Loucy (cell line): Measurements from ENCODE around the gene ZNF665.
"Not testable (repeated sequence)": the region's sequence is repeated elsewhere in the genome, so short reads cannot be mapped to it uniquely, and the experiment has no call there.

ENCODE experiments used
- H2AFZ ChIP-seq: fragments of 200-600 bp; sonication (generic); 2 replicates; pipeline ENCODE4 v1.6.0; 2016; ENCODE audit warnings: antibody characterized with exemption, mild to moderate bottlenecking, low read length, moderate library complexity
- H3F3A ChIP-seq: fragments of 200-600 bp; 2 replicates; pipeline ENCODE4 v1.6.0; 2016; ENCODE audit warnings: antibody characterized with exemption, low read depth, mild to moderate bottlenecking
- H3K27me3 ChIP-seq: fragments of 200-600 bp; sonication (generic); 2 replicates; pipeline ENCODE4 v1.6.1; 2014; ENCODE audit warnings: low read length, mild to moderate bottlenecking; ENCODE audit not compliant: insufficient read depth, poor library complexity, severe bottlenecking
- H3K36me3 ChIP-seq: fragments of 200-600 bp; sonication (generic); 2 replicates; pipeline ENCODE4 v1.6.1; 2016; ENCODE audit warnings: low read length; ENCODE audit not compliant: insufficient read depth
- H3K4me1 ChIP-seq: fragments of 200-600 bp; sonication (generic); 2 replicates; pipeline ENCODE4 v1.5.1; 2014; ENCODE audit warnings: low read length, mild to moderate bottlenecking; ENCODE audit not compliant: insufficient read depth, poor library complexity, severe bottlenecking
- H3K4me2 ChIP-seq: fragments of 200-600 bp; sonication (generic); 2 replicates; pipeline ENCODE4 v1.6.0; 2014; ENCODE audit warnings: antibody characterized with exemption, low read length, low read depth, mild to moderate bottlenecking; ENCODE audit not compliant: poor library complexity, severe bottlenecking
- H3K4me3 ChIP-seq: fragments of 200-600 bp; sonication (generic); 2 replicates; pipeline ENCODE4 v1.5.1; 2014; ENCODE audit warnings: low read length, mild to moderate bottlenecking, mixed read lengths; ENCODE audit not compliant: poor library complexity, severe bottlenecking
- H3K79me2 ChIP-seq: fragments of 200-600 bp; sonication (generic); 2 replicates; pipeline ENCODE4 v1.6.1; 2014; ENCODE audit warnings: low read length; ENCODE audit not compliant: insufficient read depth
- H3K9ac ChIP-seq: fragments of 200-600 bp; sonication (generic); 2 replicates; pipeline ENCODE4 v1.6.0; 2014; ENCODE audit warnings: mild to moderate bottlenecking, low read depth, low read length, moderate library complexity; ENCODE audit not compliant: poor library complexity, severe bottlenecking
- H3K9me2 ChIP-seq: fragments of 200-600 bp; sonication (generic); replicated peaks from 2 replicates; pipeline ENCODE4 v1.6.1; 2016; ENCODE audit warnings: low read depth, low read length, mixed read lengths
- H3K9me3 ChIP-seq: fragments of 200-600 bp; sonication (generic); 2 replicates; pipeline ENCODE4 v1.6.1; 2014; ENCODE audit warnings: mild to moderate bottlenecking, antibody characterized with exemption, low read length, low read depth; ENCODE audit not compliant: insufficient read depth
- H4K20me1 ChIP-seq: fragments of 200-600 bp; sonication (generic); 2 replicates; pipeline ENCODE4 v1.6.0; 2014; ENCODE audit warnings: antibody characterized with exemption, low read length, mild to moderate bottlenecking; ENCODE audit not compliant: insufficient read depth, poor library complexity, severe bottlenecking
- EZH2phosphoT487 ChIP-seq: fragments of 200-600 bp; IDR thresholded peaks from 2 replicates; pipeline ENCODE4 v1.6.1; 2018; ENCODE audit warnings: antibody characterized with exemption, mild to moderate bottlenecking, moderate library complexity, borderline replicate concordance
- TF ChIP-seq, protein P1 (sequence below): fragments of 200-600 bp; sonication (generic); conservative IDR thresholded peaks from 2 replicates; pipeline ENCODE4 v1.5.1; 2014; ENCODE audit warnings: mild to moderate bottlenecking, antibody characterized with exemption, low read length

The ZNF665 gene

DNA sequence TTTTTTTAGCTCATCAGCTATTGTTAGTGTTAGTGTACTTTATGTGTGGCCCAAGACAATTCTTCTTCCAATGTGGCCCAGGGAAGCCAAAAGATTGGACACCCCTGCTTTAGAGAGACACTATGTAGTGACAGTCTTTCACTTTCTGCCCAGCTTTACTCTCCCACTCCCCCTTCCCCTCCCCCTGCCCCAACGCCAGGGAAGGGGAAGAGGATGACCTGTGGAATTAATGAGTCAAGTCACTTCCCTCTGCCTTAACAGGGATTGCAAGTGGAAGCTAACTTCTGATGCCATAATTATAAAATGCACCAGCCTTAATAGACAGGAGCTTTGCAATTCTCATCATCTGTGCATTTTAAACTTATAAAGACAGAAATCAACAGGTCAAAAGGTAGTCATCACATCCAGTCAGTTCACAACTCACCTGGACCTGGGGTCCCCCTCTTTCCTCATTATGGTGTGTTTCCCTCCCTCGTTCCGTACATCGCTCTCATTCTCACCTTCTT lies 62.0 kb downstream of the ZNF665 start:
- Histone ChIP-seq H3K9ac (no peak overlapping the region), H3F3A (no peaks in the 10 kb centered on the region), H3K27me3 (no peaks in the 10 kb centered on the region), H4K20me1 (no peaks in the 10 kb centered on the region), H3K9me2 (no peaks in the 10 kb centered on the region), H2AFZ (no peak overlapping the region), H3K4me3 (peak overlapping the region; percentile 78), H3K9me3 (no peaks in the 10 kb centered on the region), H3K4me2 (peak overlapping the region; percentile 69), H3K79me2 (peaks cover 11% of the 10 kb centered on the region; the same call in 1 of the 2 replicates), H3K4me1 (no peaks in the 10 kb centered on the region), H3K36me3 (no peaks in the 10 kb centered on the region)
- no peak for TF ChIP-seq EZH2phosphoT487
- TF ChIP-seq, protein P1, sequence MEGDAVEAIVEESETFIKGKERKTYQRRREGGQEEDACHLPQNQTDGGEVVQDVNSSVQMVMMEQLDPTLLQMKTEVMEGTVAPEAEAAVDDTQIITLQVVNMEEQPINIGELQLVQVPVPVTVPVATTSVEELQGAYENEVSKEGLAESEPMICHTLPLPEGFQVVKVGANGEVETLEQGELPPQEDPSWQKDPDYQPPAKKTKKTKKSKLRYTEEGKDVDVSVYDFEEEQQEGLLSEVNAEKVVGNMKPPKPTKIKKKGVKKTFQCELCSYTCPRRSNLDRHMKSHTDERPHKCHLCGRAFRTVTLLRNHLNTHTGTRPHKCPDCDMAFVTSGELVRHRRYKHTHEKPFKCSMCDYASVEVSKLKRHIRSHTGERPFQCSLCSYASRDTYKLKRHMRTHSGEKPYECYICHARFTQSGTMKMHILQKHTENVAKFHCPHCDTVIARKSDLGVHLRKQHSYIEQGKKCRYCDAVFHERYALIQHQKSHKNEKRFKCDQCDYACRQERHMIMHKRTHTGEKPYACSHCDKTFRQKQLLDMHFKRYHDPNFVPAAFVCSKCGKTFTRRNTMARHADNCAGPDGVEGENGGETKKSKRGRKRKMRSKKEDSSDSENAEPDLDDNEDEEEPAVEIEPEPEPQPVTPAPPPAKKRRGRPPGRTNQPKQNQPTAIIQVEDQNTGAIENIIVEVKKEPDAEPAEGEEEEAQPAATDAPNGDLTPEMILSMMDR, result no peak

- no peaks in the 10 kb centered on the region for H3K27me3 ChIP-seq
- H3K4me2 ChIP-seq, result peak overlapping the region; percentile 69
- H3K9me2 ChIP-seq, result no peaks in the 10 kb centered on the region
- no peaks in the 10 kb centered on the region for H3K4me1 ChIP-seq
- H2AFZ ChIP-seq, result no peak overlapping the region
- no peaks in the 10 kb centered on the region for H4K20me1 ChIP-seq
- no peak overlapping the region for H3K4me3 ChIP-seq
- no peak overlapping the region for H3K9ac ChIP-seq
- H3F3A ChIP-seq, result no peaks in the 10 kb centered on the region
- peaks cover 11% of the 10 kb centered on the region; the same call in 1 of the 2 replicates for H3K79me2 ChIP-seq
- no peaks in the 10 kb centered on the region for H3K9me3 ChIP-seq
- H3K36me3 ChIP-seq, result no peaks in the 10 kb centered on the region
- no peak for TF ChIP-seq EZH2phosphoT487
- TF ChIP-seq, protein P1, result no peak
Measured at GRCh38 chr19:53130506-53130905, 62.7 kb downstream of the ZNF665 start.

DNA sequence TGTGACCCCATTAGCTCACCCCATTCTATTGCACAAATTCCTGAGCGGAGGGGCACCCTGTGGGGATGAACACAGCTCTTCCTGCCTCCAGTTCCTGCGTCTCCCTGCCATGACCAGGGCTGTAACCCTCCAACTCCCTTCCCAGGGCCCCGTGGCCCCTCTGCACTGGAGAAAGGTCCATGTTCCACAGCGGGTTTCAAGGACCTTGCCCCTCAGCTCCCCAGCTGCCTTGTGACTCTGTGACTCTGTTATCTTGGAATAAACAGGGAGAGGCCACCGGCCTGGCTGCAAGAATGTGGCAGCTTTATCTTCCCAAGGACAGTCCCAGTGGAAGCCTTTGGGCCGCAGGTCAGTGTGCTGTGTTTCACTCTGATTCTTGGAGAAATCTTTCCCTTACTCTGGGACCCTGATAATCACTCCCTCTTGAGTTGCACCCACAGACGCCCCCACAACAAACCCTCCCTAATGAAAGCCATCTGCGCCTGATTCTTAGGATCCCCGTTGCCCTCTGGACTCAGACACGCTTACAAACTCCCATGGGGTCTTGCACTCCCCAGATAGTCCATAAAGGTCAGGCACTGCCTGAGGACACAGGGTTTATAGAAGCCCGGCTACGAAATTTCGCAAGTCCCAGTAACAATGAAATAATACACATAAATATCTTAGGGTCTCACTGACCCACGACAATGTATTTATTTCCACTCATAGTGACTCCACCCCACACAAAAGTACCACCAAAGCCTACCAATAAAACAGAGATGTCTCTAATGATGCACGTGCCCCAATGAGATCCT lies 66.2 kb downstream of the ZNF665 start:
- H3K79me2 ChIP-seq, H3K27me3 ChIP-seq, H3K36me3 ChIP-seq, H2AFZ ChIP-seq, H3K9ac ChIP-seq, H4K20me1 ChIP-seq, H3F3A ChIP-seq, H3K4me1 ChIP-seq, H3K4me2 ChIP-seq, H3K9me3 ChIP-seq, H3K9me2 ChIP-seq, H3K4me3 ChIP-seq: not testable (repeated sequence)
